SIG-M5 treated with dmso at 0.1 percent for 504 hours (cell line): ENCODE measurements around the gene DYNC1H1.

ENCODE experiments used
- DNase-seq: peaks from one replicate; lab custom pipeline; 2025; ENCODE audit not compliant: unreplicated experiment; lab: John Stamatoyannopoulos, UW

DYNC1H1 gene

DNA sequence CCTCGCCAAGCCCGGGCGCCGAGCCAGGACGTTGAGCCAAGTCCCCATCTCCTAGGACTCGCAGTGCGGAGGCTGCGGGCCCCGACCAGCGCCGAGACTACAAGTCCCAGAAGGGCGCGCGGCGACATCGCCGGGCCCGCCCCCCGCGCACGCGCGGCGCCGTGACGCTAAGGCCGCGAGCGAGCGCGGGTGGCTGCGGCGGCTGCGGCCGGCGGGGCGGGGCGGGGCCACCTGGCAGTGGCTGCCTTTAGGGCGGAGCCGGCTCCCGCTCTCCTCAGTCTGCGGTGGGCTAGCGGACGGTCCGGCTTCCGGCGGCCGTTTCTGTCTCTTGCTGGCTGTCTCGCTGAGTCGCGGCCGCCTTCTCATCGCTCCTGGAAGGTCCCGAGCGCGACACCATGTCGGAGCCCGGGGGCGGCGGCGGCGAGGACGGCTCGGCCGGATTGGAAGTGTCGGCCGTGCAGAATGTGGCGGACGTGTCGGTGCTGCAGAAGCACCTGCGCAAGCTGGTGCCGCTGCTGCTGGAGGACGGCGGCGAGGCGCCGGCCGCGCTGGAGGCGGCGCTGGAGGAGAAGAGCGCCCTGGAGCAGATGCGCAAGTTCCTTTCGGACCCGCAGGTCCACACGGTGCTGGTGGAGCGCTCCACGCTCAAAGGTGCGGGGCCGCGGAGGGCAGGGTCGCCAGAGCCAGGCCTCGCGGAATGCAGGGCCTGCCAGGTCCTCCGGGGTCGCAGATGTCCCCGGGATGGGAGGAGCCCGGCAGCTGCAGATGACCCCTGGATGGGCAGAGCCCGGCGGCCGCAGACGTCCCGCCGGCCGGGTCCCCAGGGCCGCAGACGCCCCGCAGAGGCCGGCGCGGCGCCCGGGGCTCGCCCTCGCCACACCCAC lies at the start of gene DYNC1H1:
Gene DYNC1H1 (plus strand): TSS at position 277 of the 884 bp plus-strand sequence. CDS start 119 bp downstream, at position 396.
- DNase-seq, result peak; percentile 77

DNA sequence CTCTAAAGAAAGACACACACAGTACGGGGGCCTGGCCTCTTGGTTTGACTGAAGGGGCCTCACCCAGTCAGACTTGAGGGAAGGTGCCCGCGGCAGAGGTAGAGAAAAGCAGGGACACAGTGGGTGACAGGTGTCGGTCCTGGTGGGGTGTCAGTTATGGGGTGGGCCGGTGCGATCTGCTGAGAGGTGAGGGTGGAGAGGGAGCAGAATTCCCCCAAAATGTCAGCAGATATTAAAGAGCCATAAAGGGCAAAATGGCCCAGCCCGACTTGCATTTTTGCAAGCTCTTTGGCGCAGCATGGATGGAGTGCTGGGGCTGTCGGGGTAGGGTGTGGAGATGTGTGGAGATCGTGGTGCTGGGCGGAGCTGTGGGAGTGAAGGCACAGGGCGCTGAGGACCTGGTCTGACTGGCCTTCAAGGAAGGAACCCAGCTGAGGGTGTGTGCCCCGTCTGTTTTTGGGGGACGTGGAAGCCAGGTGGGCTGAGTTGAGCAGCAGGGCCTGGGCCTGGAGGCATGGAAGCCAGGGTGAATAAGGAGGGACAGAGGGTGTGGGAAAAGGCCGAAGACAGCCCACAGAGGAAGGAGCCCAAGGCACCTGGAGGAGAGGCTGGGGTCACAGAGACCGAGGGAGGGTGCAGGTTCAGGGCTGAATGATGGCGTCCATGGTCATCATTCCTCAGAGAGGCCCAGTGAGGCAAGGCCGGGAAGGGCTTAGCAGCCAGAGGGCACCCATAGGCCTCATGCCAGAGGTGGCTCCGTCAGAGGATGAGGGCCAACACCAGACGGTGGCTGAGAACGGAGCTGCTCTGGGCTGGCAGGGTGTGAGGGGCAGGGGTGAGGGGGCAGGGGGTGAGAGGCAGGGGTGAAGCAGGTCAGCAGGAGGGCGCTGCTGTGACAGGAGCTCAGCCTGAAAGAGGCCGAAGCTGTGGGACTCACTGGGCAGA lies 48.2 kb upstream of the DYNC1H1 start:
- DNase-seq, result no peak

DNA sequence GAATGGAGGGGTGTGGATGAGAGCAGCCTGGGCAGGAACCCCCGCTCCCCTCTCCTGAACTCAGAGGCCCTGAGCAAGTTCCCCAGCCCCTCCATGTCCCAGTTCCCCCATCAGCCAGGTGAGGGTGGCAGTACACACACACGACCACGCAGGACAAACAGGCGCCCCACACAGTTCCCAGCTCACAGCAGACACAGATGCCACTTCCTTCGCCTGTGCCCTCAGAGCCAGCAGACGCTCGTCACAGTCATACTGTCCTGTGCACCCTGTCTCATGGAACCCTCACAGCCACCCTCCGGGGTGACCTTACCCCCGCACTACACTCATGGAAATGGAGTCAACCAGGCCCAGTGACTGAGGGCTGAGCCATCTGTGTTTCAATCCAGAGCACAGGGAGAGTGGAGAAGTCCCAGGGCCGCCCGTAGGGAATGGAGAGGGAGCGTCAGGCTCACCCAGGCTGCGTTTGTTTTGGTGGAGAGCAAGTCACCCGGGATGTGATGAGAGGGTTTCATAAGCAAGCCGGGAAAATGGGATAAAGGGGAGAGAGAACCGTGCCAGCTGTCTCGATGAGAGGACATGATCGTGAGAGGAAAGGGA lies 47.5 kb upstream of the DYNC1H1 start:
- no peak for DNase-seq

DNA sequence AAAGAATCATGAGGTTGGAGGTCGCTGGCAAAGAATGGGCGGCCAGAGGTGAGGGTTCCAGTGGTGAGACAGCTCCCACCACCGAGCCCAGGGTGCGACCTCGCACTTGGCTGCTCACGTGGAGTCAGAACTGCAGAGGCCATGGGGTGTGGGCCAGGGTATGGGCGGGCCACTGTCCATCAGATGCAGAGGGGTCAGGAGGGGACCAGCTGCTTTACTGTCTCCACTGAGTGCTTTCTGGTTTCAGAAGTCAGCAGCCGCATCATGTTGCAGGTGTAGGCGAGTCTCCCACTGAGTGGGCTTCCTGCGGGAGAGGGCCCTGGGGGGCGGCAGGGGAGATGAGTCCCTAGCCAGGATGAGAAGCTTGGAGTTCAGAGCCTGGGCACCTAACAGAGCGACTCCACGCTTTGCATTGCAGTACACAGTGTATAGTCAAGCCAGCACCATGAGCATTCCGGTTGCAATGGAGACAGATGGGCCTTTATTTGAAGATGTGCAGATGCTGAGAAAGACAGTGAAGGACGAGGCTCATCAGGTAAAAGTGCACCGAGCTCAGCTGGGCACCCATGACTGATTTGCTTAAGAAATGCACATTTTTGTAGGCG lies 46.9 kb upstream of the DYNC1H1 start:
- no peak for DNase-seq

DNA sequence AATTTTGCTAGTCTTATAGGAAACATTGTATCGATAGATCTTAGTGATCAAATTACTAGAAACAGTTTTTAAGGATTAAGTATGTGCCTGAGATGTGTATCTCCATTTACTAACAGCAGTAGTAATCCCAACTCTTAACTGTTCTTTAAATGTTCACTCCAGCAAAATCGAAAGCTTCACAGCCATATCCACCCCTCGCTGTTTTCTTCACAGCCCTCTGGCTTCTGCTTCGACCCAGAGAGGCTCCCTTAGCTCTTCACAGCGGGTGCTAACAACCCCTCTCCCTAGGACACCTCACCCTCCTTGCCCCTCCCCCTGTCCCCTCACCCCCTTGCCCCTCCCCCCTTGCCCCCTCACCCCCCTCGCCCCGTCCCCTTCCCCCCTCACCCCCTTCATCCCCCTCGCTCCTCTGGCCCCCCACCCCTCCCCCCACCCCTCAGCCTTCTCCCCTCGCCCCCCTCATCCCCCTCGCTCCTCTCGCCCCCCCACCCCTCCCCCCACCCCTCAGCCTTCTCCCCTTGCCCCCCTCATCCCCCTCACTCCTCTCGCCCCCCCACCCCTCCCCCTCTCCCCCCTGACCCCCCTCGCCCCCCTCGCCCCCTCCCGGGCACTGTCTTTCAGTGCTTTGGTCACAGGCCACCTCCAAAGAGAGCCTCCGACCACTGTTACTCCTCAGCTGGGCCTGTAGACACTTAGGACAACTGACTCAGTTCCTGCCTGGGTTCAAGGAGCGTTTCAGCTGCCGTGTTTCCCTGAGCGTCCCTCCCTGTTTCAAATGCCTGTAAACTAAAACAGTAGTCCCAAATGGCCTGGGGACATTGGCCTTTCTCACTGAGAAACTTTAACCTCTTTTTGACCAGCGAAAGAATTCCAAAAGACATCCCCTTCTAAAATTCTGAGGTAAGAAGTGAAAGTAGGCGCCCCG lies 46.0 kb upstream of the DYNC1H1 start:
- no peak for DNase-seq

DNA sequence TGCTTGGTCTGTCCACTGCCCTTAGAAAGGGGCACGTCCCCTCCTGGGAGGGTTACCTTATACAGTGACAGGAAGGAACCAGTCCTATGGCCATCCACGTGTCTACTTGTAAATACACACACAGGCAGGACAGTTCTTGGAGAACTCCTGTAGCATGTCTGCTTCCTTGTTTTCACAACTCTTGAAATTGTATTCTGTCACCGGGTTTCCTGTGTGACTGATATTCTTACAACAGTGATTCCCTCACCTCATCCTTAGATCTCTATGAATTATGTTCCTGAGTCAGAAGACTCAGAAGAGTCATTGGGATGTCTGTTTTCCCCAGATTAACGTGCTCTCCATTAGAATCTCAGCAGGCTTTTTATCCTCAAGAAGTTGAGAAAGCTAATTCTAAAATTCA lies 44.1 kb upstream of the DYNC1H1 start:
- no peak for DNase-seq

DNA sequence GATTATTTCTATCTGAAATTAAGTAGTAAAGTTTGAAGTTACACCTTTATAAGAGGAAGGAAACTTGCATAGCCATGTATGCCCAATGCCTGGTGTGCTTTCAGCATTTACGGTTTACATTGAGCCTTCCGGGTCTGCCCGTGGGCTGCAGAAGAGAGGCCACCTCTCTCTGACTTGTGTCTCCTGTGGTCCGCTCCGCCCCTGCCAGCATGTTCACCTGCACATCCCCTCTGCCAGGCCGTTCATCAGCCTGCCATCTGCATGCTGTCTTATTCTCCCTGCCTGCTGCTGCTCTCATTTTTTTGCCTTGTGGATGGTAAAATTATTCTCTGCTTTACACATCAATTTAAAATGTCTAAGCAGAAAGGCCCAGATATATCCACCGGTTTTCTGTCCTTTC lies 41.5 kb upstream of the DYNC1H1 start:
- no peak for DNase-seq

DNA sequence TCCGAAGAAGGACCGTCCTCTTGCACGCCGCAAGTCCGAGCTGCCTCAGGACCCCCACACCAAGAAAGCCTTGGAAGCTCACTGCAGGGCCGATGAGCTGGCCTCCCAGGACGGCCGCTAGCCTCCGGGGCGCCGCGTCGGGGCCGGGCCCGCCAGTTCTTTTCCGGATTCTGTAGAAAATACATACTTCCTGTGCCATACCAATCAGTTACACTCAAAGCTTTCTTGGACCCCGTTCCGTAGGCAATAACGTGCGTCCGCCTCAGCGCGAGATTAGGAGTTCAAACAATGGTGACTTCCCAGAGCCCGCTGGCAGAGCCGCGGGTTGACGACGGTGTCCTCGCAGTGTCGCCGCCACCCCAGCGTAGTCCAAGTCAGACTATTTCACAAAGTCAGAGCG lies 39.2 kb upstream of the DYNC1H1 start:
- DNase-seq, result no peak

DNA sequence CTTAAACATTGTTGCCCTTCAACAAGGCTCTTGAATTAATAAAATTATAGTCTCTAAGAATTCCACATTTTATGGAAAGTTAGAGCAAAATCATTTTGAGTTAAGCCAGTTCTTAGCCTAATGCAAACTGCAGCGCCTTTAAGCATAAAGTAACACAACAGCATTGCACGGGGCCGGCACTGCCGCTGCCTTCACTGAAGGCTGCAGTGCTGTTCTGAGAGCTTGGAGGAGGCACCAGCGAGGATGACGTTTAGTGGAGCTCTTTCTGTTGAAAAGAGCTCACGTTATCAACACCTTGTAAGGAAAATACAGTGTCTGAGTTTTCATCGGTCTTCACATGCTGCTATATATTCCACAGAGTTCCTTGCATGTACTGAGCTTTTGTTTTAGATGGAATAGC lies 38.3 kb upstream of the DYNC1H1 start:
- DNase-seq, result no peak

DNA sequence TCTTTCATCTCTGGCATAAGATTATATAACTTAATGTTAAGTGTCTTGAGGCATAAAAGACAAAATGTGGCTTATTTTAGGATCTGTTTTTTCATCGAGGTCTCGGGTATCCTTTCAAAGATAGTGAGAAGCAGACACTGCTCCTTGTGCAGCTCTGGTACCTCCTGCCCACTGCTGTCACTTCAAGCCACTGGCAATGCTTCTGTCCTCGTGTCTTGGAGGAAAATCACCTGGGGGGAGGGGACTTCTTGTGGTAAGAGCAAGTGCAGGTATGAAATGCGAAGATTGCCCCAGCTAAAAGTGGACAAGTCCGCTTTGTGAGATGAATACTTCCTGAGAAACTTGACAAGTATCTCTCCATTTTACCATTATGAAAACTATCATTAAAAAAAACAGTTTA lies 37.8 kb upstream of the DYNC1H1 start:
- no peak for DNase-seq

DNA sequence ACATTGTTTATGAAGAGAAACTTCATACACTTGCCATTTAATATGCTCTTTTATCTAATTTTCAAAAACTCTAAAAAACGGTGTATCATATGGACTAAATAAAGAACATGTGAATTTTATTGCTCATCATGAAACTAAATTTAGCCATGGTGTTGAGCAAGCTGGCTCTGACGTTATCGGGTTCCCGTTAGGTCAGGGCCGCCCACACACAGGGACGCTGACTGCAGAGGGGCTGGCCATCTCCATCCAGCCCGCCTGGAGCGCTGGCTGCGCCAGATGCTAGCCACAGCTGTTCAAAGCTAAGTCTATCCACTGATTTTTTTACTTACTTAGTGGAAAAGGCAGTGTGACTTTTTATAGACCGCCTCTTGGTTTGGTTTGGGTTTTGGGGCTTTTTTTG lies 36.5 kb upstream of the DYNC1H1 start:
- DNase-seq, result peak; percentile 35

DNA sequence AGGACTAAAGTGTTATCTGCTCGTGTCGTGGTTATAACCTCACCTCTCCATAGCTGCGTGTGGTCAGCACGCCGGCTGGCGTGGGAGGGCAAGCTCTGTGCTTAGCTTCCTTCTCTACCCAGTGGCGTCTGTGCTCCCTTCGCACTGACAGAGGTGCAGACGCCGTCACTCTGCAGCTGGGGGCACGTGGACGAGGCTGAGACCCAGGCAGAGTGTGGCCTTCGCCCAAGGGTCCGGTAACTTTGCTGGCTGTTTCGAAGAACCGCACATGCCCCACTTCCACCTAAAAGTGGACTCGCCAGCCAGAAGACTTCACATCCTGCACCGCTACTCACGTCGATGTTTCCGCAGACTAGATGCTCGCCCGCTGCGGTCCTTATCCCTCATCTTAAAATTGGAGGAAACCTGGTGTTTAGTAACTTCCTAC lies 35.9 kb upstream of the DYNC1H1 start:
- DNase-seq, result no peak

DNA sequence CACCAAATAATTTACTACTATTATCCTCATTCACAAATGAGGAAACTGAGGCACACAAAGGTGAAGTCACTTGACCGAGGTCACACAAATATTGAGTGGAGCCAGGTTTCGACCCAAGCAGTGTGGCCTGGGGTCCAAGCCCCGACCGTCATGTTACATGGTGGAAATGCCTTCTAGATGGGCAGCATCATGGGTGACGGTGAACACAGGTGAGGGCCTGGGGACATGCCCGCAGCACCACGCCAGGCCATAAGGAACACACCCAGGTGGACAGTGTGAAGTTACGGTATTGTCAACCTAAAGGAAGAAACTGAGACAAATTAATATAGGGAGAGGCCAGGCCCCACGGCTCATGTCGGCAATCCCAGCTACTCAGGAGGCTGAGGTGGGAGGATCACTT lies 35.3 kb upstream of the DYNC1H1 start:
- no peak for DNase-seq

DNA sequence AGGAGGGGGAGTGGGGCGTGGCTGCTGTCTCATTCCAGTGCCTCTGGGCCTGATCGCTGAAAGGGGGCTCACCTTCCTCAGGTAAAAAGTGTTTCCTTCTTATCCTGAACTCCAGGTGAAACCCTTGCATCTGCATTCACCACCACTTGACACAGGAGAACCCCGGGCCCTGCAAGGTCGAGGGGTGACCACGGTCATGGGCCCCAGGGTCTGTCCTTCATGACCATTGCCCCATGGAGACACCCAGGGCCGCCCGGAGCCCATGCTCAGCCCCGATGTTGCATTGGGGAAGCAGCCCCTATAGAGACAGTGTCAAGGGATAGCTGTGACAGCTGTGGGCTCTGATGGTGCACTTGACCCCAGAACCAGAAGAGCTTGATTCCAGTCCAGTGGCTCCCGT lies 34.4 kb upstream of the DYNC1H1 start:
- no peak for DNase-seq

DNA sequence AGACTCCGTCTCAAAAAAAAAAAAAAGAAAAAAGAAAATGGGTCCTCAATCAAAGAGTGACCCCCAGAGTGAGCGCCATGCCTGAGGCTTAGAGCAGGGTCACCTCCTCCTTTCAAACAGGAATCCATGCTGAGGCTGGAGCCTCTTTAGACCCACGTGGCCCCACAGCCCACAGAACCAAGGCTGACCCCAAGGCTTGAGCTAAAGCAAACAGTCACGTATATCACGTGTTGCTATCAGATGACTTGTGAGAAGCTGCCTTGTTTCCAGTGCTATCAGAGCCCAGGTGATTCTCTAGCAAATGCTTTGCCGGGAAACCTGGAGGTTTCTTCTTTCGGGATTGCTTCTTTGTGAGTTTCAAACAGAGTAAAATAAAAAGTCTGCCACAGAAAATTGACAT lies 31.7 kb upstream of the DYNC1H1 start:
- DNase-seq, result no peak

DNA sequence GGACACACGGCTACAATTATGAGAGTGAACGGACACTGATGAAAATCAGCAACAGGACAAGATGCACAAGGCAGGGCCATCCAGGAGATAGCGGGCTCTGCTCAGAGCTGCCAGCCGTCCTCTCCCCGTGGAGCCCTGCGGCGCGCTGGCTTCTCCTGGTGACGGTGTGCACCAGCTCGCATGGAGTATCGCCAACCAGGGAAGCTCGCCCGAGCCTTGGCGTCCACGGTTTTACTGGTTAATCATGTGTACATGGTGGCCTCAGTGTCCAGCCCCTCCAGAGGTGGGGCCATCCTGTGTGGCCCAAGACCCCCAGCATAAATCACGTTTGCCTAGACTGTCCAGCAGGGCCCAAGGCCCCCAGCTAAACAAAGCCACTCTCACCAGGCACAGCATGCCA lies 31.2 kb upstream of the DYNC1H1 start:
- no peak for DNase-seq

DNA sequence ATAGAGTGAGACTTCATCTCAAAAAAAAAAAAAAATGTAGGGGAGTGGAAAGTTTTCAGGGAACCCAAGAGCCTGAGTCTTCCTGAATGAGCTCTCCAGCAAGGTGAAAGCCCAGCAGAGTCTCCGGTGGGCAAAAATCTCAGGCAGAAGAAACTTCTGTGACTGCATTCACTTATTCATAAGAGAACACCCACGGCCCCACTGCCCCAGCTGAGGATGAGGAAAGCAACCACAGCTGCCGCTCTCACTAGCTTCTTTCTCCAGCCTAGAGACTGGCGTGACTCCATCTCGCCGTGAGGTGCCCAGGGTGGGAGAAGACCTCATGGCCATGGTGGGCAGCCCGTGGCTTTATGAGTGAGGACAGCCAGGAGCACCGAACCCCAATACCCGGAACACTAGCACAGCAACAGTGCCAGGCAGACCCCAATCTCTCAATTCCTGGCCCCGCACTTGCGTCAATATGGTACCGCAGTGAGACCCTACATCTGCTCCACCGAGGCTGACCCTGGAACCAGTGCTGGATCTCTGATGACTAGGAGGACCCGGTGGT lies 29.7 kb upstream of the DYNC1H1 start:
- DNase-seq, result no peak

DNA sequence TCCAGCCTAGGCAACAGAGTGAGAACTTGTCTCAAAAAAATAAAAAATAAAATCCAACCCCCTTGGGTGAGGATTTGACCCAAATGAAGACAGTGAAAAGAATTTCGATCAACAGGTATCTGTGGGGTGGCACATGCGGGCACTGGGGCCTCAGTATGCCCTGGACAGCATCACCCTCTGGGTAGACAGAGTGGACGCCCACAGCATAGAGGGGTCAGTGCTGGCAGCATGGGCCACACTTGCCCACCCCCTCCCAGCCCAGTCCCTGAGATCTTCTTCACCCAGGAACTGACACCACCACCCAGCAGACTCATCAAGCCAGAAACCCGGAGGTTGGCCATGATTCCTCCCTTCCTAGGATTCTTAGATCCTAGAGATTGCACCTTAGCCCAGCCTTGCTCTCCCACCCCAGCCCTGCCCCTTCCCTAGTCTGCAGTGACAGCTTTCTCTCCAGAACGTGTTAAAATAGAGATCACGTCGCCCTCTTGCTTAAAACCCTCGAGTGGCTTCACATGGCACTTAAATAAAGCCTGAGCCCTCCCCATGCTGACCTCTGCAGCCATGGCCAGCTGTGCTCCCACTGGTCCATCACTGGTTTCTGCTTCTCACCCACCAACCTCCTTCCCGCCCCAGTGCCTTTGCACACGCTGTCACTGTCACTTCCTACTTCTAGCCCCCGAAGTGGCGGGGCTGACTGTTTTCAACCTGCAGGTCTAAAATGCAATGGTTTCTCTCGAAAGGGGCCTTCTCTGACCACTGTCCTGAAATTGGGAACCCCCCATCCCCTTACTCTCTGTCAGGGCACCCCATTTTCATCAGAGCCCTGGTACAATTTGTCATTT lies 26.2 kb upstream of the DYNC1H1 start:
- DNase-seq, result no peak

DNA sequence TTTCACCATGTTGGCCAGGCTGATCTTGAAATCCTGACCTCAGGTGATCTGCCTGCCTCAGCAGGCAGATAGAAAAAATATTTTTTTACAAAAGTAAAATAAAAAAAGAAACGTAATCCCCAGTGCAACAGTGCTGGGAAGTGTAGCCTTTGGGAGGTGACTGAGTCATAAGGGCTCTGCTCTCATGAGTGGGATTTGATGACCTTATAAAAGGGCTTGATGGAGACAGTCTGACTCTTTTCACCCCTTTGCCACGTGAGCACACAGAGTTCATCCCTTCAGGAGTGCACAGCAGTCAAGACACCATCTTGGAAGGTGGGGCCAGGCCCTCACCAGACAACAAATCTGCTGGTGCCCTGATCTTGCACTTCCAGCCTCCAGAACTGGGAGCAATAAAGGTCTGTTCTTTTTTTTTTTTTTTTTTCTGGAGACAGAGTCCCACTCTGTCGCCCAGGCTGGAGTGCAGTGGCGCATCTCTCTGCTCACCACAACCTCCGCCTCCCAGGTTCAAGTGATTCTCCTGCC lies 24.7 kb upstream of the DYNC1H1 start:
- no peak for DNase-seq
